Measurements from ENCODE around the gene ATP10A.
"Not testable (repeated sequence)": the region's sequence is repeated elsewhere in the genome, so short reads cannot be mapped to it uniquely, and the experiment has no call there.

Gene ATP10A

DNA sequence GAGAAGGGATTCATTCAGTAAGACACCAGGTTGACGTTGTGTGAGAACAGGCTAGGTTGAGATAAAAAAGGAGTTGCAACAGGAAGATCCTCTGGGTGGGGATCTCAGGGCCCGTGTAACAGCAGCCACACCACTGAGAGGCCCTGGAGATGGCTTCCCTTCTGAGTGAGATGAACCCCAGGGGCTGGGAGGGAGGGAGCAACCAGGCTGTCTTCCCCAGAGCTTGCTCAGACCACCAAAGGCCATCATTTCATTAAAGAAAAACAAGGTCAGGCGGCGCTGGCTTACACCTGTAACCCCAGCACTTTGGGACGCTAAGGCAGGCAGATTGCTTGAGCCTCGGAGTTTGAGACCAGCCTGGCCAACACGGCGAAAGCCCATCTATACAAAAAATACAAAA, 187.7 kb downstream of the ATP10A start:
- DNase-seq: no peak

DNA sequence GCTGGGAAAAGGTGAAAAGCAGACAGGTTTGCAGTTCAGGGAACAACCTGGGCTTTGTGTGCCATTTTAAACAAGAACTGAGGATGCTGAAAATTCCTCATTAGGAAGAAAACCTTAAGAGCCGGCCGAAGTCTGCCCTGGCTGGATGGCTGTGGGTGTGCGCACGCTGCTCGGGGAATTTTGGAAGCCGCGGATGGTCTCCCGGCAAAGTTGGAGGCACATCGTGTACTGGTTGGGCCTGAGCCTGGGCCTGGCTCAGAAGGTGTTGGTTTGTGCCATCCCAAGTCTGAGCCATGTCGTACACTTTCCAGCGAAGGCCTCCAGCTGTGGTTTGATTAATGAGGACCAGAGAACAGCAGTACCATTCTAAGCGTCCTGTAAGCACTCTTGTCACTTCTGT, 188.2 kb downstream of the ATP10A start:
- DNase-seq: no peak

DNA sequence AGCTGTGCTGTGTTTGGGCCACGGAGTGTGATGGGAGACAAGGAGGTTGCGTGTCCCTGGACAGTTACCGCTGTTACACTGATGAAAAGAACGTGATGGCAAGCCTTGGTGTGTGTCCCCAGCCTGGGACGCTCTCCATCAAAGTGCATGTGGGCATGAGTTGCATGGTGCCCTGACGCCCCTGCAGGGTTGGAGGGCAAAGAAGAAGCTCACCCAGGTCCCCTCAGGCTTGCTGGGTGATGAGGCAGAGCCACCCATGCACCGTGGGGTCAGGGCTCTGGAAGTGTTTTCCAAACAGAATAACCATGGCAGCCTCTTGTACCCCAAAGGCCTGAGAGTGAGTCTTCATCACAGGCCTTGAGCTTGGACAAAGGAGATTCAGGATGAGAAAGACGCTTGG, 189.2 kb downstream of the ATP10A start:
- no peak for DNase-seq

DNA sequence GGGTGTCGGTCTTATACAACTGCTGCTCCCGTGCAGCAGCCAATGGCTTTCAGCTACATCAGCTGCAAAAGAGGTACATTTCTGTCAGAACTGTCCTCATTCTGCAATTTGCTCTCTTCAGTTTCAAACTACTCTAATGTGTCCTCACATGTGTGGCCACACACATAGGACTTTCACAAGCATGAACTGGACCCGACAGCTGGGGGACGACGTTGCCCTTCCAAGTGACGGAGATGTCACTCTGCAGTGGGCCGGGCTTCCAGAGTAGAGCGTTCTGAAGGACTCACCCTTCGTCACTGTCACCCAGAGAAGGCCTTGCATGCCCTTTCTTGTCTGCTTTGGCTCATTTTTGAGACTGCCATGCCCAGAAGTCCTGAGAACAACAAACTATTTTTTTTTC, 189.8 kb downstream of the ATP10A start:
- DNase-seq: no peak

DNA sequence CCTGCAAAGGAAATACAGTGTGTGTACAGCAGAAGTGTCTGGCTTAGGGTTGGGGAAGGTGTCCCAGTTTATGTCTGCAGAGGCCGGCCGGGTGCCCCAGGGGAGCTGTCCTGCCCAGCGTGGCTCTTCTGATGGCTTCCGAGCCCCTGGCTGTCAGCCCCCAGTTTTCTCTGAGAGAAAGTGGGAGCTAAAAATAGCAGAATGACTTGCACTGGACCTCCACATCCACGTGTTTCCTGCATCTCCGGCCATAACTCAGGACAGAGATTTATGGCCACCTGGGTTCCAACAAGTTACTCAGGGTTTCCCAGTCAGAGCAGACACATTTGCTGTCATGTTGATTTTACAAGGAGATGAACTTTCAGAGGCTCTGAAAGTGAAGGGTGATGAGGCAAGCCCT, 192.0 kb downstream of the ATP10A start:
- DNase-seq: no peak

DNA sequence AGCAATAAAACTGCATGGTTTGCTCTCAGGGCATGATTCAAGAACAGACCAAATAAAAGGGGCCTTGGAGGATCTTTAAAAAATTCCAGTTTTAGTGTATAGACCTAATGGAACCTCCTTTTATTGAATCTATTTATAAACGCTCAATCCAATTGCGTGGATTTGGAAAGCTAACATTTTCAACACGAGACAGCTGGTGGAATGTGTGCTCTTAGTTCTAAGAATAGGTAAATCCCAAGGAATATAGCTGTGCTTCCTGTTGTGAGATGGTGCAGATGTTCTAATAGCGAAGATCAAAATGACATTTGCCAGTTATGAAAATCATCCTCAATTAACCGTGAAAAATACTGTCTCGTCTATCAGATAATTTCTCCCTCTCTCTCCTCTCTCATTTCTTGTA, 192.5 kb downstream of the ATP10A start:
- no peak for DNase-seq

DNA sequence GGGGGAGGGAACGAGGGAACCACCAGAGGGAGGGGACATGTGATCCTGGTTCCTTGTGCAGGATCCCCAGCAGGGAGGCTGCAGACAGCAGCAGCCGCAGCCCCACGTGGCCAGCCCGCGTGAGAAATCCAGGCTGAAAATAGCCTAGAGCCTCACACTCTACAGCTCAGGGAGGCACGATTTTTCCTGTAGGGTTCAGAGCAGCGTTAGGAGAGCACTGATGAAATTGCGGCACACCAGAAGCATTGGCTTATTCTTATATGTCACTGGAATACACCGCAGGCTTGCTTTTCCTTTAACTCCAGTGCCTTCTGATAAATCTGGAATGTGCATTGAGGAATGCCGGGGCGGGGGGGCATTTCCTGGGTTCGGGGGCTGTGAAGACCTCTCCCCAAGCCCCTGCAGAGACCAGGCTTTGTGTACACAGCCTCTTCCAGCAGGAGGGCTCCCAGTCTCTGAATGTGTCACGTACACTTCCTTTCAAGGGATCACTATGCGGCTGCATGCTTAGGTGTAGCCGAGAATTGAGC, 193.0 kb downstream of the ATP10A start:
- peak; percentile 22 to 68 for DNase-seq

DNA sequence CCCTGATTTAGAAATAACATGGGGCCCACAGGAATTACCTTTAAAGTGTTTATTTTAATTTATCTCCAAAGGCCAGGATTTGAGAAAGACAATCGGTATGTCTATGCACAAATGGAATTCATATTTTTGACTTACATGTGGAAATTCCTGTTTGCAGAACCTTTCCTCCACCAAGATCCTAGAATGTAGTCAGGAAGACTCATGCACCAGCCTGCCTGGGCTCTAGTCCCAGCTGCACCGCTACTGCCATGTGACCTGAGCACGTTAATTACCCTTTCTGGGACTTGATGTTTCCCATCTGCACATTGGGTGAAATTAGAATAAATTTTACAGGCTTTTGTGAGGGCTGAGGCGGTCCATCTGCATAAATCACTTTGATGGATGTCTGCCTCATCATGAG, 194.2 kb downstream of the ATP10A start:
- no peak for DNase-seq

DNA sequence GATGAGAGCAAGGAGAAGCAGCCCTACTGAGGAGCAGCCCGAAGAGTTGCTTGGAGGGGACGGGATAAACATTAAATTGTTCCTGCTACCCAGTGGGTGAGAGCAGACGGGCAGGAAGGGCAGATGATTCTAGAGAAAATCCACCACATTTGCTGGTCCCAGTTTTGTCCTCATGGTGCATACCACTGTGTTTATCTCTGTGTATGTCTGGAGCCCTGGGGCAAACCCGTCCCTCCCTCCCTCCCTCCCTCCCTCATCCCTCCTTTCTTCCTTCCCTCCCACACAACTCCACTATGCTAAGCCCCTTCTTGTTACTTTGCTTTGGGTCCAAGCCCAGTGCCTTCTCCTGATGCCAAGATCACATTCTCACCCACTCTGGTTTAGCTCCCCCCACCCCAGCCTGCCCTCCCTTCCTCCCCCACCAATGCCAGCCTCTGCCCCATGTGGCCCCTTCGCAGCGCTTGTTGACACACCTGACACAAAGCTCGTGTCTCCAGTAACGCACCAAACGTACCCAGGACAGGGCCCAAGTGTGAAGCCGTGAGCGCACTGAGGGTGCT, 194.8 kb downstream of the ATP10A start:
- no peak for DNase-seq

DNA sequence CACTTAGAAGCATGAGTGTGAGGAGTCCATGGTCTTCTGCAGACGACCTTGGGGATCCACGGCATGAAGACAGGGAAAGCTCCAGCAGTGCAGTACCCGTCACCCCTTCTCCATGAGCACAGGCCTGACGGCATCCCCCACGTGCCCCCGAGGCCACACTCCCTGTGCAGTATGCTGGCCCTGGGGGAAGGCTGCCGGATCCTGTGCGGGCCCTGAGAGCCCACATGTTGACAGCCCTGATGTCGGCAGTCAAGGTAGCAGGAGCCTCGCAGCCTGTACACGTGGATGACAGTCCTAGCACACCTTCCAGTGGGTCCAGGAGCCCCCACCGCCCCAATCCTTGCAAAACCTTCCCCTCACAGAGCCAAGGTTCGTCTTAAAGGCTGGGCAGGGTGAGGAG, 195.3 kb downstream of the ATP10A start:
- no peak for DNase-seq

DNA sequence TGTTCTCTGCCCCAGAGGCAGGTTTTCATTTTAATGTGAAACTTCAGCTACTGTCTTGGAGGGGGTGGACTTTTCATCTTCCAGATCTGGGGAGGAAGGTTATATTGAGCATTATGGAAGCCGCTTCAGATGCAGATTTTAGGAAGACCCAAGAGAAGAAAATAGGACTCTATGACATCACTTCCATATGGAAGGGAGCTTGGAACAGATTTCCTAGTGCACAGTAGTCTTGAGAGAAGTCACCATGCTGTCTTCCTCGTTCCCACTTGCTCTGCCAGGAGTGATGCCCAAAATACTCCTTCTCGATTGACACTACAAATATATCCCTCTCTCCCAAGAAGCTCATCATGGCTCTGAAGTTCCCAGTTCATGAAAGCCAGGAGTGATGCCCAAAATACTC, 197.2 kb downstream of the ATP10A start:
- DNase-seq: no peak

DNA sequence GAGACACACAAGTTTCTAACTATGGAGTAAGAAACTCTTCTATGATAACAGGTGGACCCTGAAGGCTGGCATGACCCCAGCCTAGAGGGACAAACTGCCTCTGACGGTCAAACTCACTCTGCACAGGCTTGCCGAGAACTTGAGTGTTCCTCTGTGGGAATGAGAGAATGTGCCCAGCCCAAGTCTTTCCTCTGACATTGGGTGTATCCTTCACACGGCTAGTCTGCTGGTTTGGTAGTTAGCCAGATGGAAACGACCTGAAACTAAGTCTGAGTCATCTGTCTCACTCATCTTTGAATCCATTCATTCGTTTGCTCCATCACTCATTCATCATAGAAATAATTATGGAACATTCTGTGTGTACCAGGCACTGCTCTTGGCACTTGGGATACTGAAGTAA, 198.4 kb downstream of the ATP10A start:
- no peak for DNase-seq

DNA sequence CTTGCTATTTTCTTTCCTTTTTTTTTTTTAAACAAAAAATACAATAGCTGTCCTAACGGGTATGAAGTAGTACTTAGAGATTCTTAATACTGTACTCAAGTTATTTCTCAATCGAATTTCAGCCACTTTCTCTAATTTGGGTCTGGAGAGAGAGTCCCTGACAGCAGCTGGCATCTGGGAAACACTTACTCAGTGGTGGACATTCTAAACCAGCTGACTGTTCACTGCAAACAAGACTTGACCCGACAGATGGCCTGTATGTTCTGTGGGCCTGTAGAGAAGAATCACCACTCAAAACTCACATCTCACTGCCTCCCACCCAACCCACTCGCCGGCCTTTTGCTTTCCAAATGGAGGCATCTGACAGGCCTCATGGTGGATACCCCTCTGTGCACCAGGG, 199.6 kb downstream of the ATP10A start:
- no peak for DNase-seq

DNA sequence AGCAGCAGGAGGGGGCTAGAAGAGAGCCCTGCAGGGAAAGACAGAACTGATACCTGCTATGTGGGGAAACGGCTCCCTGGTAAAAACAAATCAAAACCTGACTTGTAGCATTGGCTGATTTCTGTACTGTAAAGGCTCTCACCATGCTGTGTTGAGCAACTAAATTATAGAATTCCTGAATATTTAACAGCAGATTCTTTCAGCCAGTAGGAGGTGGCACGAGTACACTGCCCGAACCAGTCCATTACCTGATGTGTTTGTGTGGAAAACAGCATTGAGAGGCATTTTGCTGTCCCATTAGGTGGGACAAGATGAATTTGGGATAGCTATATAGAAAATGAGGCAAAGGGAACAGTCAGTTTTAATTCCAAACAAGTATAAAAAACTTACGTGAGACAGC, 201.2 kb downstream of the ATP10A start:
- DNase-seq: no peak

DNA sequence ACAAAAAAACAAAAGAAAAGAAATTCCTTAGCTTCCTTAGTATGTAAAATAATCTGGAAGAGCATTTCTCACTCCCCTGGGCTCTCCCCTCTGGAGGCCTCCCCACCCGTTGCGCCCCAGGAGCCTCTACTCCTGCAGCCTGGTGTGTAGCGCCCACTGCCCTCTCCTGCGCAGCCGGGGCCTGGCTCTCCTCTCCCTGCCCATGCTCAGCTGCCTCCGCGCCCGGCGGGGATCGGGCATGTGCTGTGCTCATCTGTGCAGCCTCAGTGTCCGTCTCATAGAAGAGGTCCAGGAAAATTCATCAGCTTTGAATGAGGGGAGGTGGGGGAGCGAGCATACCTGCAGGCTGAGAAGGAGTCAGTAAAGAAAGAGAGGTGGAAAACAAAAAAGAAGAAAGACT, 203.9 kb downstream of the ATP10A start:
- no peak for DNase-seq

DNA sequence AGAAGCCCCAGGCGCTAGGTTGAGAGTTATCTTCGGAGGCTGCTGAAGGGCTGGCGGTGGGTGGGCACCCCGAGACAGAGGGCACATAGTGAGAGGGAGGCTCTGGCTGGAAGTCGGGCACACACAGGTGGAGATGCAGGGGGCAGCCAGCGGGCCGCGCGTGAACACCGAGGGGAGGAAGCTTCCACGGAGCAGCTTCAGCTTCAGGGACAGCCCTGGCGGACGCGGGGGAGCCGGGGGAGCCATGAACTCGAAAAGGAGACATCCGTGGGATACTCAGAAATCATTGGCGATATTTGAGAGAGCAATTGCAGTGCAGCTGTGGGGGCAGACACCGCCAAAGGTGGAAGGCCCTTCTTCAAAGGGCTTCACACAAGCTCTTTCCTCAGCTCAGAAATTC, 204.6 kb downstream of the ATP10A start:
- DNase-seq: no peak

DNA sequence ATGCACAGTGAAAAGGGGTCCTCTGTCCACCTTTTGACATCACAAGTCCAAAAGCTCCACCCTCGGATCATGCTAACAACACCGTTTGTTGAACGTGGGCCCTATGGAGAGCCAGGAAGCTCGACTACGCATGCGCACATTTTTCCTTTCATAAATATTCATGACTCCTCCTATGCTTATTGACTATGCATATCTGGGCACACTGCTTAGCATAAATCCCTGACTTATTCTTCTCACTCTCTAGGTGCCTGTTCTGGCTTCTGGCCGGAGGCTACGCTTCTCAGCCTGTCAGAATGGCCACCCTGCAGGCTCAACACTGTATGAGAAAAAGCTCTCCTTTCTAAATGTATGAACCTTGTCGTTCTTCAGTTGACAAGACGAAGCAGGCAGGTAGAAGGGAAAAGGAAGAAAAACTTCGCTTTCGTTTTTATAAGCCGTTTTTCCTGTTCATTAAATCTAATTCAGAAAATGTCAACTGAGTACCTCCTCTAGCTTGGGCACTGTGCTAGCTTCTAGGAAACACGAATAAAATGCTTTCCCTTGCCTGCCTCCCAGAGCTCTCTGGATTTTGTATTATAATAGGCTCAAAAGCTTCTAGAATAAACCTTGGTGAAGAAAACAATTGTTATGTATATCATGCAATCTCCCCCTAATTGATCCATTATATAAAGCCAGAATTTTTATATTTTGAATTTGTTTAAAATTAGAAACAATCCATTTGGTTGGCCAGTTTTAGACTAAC, 207.7 kb downstream of the ATP10A start:
- DNase-seq: no peak

DNA sequence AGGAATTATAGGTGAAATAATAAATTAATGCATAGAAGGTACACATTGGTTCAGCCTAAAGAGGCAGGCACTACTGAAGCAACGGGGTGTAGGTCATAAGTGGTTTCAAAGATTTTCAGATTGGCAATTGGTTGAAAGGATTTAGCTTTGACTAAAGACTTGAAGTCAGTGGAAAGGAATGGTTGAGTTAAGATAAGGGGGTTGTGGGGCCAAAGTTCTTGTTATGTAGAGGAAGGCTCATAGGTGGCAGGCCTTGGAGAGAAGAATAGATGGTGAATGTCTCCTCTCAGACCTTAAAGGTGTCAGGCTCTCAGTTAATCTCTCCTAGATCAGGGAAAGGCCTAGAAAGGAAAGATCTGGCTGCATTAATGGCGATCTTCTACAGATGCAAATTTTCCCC, 209.8 kb downstream of the ATP10A start:
- DNase-seq: no peak

DNA sequence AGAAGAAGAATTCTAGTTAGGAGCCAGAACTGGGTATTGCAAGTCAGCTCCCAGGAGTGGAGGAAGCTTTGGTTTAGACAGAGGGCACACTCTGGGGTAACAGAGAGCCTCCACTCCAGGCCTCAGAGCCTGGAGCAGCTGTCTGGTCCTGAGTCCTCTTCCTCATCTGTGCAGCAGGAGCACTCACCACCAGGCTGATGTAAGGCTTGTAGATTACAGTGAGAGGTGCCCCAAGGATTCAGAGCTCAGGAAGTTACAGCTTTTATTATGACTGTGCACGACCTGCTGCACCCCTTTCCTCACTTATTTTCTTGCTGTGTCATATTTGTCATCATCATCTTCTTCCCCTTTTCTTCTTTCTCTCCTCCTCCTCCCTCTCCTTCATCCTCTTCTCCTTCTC, 210.4 kb downstream of the ATP10A start:
- DNase-seq: no peak

DNA sequence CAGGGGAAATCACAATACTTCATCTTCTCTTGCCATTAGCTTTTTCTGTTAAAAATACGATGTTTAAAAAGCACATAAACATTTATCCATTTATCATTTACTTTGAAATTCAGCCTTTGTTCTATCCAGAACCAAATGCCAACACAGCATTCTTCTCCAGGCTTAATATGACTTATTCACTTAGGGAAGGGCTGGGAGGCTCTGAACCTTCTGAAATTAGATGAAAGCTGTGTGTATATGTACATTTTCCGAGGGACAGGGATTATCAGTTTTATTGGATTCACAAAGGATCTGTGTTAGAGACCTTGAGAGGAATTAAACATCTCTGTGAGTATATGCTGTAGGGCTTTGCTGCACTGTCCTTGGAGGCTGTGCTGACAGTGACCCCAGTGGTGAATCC, 213.7 kb downstream of the ATP10A start:
- DNase-seq: no peak

DNA sequence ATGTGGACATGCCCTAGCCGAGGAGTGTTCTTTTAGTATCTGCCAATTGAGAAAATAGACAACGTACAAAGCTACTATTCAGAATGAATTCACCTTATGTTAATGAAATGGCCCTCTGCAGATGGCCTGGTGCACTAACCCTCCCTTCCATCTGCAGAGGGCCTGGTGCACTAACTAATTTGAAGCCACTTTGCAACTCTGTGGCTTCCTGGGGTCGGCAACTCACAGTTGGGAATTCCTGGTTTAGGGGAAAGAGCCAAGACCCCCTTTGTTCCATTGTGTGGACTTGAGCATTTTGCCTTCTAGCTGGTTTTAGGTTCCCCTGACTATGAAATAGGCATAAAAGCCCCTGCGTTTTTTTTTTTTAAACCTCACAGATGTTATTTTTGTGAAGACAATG, 220.0 kb downstream of the ATP10A start:
- DNase-seq: no peak

DNA sequence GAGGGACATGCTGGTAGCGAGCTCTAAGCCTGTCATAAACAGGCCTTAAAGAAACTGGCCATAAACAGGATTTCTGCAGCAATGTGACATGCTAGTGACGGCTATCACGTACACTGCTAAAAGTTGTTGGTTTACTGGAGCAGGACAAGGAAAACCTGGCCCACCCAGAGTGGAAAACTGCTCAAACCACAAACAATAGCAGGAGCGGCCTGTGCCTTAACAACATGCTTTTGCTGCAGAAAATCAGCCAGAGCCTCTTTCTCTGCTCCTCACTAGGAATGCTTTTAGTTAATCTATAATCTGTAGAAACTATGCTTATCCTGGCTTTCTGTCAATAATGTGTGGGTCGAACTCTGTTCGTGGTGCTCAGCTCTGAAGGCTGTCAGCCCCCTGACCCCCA, 221.4 kb downstream of the ATP10A start:
- no peak for DNase-seq

DNA sequence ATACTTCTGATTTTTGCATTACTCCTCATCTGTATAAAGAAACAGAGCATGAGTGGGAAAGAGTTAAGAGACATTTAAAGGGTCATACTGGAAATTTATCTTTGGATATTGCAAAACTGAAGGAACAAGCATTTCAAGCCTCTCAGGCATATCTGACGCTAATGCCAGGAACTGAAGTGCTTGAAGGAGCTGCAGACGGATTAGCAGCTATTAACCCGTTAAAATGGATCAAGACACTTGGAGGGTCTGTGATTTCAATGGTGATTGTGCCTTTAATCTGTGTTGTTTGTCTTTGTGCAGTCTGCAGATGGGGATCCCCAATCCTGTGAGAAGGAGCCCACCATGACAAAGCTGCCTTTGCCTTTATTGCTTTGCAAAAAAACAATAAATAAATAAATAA, 221.8 kb downstream of the ATP10A start:
- no peak for DNase-seq

DNA sequence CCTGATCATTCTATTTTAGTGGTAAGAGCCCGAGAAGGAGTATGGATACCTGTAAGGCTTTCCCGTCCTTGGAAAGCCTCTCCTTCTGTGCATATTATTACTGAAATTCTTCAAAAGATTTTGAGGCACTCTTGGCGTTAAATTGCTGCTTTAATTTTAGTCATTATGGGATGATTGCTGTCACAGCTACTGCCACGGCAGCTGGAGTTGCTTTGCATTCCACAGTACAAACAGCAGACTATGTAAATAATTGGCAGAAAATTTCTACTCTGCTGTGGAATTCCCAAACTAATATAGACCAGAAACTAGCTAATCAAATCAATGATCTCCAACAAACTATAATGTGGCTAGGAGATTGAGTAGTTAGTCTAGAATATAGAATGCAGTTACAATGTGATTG, 222.2 kb downstream of the ATP10A start:
- DNase-seq: not testable (repeated sequence)

DNA sequence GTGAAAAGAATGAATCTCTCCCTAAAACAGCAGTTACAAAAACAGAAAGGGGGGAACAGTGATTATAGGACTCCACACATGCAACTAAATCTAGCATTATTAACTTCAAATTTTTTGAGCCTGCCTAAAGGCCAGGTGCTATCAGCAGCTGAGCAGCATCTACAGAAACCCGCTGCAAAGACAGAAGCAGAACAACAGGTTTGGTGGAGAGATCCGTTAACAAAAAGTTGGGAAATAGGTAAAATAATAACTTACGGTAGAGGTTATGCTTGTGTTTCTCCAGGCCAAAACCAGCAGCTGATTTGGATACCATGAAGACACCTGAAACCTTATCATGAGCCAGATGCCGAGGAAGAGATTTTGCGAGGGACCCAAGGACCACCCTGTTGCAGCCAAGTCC, 222.7 kb downstream of the ATP10A start:
- DNase-seq: no peak
